Stimulated activated CD8-positive, alpha-beta memory T cell treated with anti-CD3 and anti-CD28 coated beads, Interleukin-12 subunit alpha, Interleukin-12 subunit beta, amount 100 ng/mL, for 4 hours (primary cell): Measurements from ENCODE around the gene RNU4-1.
"Not testable (repeated sequence)": the region's sequence is repeated elsewhere in the genome, so short reads cannot be mapped to it uniquely, and the experiment has no call there.

Experiments
- DNase-seq: peaks from one replicate; pipeline ENCODE4 v3.0.0-alpha.2; 2020; ENCODE audit warnings: low read depth

Gene RNU4-1

DNA sequence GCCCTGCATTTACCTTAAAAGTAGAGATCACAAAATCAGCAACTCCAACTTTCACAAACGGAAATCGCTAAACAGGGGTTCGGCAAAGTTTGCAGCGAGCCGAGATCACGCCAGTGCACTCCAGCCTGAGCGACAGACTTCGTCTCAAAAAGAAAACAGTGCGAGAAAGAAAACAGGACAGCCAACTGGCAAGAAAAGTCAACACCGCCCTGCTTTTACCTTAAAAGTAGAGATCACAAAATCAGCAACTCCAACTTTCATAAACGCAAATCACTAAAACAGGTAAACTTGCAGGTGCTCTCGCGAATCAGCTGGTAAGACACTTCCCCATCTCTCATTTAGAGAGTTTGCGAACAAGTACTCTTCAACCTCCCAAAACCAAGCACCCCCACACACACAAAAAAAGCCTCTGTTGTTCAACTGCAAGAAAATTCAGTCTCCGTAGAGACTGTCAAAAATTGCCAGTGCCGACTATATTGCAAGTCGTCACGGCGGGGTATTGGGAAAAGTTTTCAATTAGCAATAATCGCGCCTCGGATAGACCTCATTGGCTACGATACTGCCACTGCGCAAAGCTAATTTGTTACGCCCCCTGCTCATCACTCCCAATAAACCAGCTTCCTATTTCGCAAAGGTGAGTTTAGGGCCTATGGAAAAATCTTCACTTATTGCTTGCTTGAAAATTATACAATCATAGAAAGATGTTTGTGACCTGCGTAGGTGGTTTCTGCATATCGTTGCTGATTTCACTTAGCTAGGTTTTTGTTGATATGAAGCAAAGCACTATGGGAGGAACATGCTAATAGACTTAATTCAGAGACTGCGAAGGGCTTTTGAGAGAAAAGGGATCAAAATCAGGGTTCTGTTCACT, at the start of gene RNU4-1:
TSS of gene RNU4-1 (minus strand) at position 577 of the 871 bp plus-strand sequence.
- peak; percentile 45 for DNase-seq

DNA sequence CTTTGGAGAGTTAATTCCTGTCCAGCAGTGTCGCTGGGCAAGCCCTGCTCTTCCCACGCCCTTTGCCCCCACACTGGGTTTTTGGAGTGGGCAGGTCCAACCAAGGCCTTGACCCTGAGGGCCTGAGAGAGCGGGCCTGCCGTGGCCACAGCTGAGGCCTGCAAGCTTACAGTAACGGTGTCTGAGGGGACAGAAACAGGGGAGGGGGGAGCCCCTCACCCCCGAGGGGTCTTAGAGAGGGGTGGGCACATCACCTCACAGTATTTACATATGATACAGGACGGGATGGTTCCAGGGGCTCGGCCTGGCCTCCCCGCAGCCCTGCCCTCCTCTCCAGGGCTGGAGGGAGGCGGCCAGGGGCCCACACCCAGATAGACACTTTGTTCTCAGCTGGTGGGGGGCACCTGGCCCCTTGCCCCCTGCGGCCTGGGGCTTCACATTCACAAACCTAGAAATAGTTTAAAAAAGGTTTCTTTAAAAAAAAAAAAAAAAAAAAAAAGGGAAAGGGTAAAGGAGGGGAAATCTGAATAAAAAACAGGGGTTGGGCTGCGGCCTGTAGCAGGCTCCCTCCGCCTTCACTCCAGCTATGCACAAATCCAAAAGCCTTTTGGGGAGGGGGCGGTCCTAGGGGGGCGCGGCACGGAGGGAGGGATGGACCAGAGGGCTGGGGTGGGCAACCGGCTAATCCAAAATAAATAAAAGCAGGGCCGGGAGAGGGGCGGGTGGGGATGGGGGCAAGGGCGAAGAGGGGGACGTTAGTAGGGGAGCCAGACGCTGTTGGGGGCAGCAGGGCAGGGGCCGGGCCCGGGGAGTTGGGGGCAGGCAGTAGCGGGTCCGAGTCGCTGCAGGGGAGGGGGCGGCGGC, 49.4 kb upstream of the RNU4-1 start:
- DNase-seq = no peak

- no peak for DNase-seq
Observed at GRCh38 chr12:120339256-120339655, 46.2 kb upstream of the RNU4-1 start.

- DNase-seq = no peak
Observed at GRCh38 chr12:120337730-120338129, 44.7 kb upstream of the RNU4-1 start.

- DNase-seq = not testable (repeated sequence)
Observed at GRCh38 chr12:120336392-120336791, 43.4 kb upstream of the RNU4-1 start.

GRCh38 chr12:120335447-120335846, 42.4 kb upstream of the RNU4-1 start:
- not testable (repeated sequence) for DNase-seq

DNA sequence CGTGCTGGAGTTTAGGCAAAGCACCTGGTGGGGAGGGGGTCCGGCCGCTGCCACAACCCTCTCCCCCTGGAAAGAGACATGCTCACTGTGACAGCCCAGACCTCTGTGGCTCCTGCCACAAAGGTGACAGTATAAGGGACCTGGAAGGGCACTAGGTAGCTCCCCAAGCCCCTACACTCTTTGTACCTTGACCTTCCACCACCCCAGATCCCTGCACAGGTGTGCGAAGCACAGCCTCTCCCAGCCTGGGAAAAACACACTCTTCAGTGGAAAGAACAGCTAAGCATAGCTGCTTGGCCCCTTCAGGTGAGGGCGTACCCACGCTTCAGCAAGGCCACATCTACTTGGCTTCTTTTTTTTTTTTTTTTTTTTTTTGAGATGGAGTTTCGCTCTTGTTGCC, 39.5 kb upstream of the RNU4-1 start:
- no peak for DNase-seq

DNA sequence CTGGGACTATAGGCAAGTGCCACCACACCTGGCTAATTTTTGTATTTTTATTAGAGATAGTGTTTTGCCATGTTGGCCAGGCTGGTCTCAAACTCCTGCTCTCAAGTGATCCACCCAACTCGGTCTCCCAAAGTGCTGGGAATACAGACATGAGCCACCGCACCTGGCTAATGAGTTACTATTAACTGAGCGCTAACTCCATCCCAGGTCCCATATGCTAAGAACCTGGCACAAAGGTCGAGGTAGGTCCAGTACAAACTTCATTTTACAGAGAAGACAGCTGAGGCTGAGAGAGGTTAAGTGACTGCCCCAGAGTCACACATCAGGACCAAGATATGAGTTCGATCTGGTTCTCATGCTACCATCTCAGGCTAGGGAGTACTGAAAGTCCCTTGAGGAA, 39.0 kb upstream of the RNU4-1 start:
- DNase-seq = no peak

GRCh38 chr12:120331390-120331789, 38.4 kb upstream of the RNU4-1 start:
- DNase-seq = no peak

GRCh38 chr12:120328228-120328627, 35.2 kb upstream of the RNU4-1 start:
- DNase-seq = no peak

DNA sequence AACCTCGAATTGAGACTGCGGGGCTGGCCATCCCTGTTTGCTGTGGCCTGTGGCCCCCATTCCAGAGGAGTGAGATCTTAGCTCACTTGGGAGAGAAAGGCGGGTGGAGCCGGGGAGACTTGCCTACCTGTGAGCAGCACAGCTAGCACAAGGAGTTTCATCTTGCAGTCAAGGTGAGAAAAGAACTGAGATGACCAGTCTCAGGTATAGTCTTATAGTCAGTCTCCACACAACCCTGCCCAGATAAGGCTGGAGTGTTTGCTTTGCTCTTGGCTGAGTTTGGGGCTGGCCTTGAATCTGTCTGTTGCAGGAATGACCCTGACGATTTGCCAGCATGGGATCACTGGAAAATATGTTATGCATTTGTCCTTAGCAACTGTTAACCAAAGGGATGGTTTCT, 34.6 kb upstream of the RNU4-1 start, which contains the start of gene PLA2G1B:
TSS of gene PLA2G1B (minus strand) at position 187 of the 400 bp plus-strand sequence. CDS start at position 161, 26 bp downstream.
- DNase-seq = no peak

GRCh38 chr12:120324841-120325417, 31.9 kb upstream of the RNU4-1 start:
- no peak for DNase-seq

DNA sequence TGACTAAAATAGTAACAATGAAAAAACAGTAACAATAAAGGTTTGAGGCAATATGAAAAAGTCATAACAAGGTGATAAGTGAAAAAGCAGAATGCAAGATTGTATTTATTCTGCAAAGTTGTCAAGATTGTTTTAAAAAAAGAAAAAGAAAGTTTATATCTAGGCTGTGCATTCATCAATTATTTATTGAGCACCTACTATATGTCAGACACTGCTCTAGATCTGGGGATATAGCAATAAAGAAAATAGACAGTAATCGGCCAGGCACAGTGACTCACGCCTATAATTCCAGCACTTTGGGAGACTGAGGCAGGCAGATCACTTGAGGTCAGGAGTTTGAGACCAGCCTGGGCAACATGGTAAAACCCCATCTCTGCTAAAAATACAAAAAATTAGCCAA, 30.7 kb upstream of the RNU4-1 start:
- DNase-seq = no peak

DNA sequence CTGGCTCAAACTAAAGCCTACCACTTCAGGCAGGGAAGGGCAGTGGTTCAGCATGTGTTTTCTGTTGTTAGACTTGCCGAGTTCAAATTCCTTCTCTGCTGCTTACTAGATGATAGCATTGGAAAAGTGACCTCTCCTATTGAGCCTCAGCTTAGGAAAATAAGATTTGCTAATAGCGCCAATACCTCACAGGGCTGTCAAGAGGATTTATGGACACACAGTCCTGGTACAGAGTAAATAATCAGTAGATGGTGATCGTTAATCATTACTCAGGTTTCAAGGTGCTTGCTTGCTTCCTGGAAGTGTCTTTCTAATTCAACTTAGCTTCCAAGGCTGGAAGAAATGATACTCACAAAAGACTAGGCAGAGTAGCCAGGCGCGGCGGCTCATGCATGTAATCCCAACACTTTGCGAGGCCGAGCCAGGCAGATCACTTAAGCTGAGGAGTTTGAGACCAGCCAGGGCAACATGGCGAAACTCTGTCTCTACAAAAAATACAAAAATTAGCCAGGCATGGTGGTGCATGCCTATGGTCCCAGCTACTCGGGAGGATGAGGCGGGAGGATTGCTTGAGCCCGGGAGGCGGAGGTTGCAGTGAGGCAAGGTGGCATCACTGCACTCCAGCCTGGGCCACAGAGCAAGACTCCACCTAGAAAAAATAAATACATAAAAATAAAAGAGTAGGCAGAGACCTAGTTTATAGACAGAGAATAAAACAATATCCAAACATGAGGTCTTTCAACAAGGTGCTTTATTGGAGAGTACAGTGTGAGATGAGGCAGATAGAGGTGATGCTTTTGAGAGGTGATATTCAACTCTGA, 28.6 kb upstream of the RNU4-1 start:
- DNase-seq = no peak

DNA sequence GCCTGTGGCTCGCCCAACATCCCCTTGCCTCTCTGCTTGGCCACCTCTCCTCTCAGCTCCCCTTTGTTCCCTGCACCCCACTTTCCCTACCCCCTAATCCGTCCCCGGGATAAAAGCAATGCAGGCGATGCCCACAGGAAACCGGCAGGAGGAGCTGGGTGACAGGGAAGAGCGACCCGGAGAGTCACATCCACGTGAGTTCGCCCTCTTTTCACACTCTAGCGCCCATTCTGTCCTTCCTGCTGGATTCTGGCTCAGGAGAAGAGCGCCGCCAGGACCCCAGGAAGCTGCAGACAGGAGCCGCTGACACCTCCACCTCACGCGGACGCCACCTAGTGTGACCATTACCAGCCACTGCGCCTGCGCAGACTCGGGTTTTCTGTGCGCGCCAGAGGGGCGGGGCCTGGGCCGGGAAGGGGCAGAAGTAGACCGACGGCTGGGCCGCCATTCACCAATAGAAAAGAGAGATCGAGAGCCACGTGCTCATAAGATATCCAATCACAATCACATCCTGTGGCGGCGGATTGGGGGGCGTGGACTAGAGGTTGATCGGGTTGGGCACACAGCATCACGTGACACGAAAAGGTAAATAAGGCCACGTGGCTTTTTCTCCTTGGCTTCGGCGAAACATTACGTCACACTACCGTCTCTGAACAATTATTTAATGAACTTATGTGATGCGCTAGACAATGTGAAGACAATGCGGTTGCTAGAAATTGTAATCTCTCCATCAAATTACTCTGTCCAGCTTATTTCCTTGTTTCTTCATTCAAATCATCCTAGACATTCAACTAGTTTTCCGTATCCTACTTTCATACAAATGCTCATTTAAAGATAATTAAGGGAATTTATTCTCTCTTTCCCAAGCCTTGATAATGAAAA, 24.4 kb upstream of the RNU4-1 start:
- peak; percentile 100 for DNase-seq

DNA sequence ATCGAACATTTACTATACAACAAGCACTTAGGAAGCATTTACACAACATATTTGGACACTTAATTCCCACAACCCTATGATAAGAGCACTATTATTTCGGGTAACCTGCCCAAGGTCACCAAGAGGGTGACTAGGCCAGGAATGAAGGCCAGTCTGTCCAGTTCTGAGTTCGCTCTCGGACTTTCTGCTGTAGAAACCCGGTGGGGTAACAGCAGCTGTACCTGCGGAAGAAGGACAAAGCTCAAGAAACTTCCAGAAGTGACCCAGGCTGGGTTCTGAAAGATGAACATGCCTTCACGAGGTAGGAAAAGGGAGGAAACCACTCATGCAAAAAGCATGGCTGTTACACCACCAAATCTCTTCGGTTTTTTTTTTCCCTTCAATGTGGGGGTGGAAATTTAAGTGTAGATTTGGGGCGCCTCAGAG, 23.8 kb upstream of the RNU4-1 start:
- no peak for DNase-seq

DNA sequence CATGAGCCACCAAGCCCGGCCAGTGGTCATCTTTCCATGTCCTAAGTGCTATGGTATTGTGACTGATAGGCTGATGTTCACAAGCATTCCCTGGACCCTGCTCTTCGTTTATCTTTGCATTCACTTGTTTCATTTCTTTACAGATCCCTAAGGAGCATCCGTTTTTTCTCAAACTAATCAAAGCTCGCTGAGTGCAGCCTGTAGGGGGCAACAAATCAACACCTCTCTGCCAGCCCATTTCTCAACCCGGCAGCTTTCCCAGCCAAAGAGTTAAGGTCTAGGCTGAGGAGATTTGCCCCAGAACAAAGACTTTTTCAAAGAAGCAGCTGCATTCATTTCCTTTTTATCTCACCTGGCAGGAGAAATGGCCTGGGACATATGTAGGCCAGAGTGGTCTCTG, 21.2 kb upstream of the RNU4-1 start:
- DNase-seq = no peak

- peak; percentile 72 for DNase-seq
Observed at GRCh38 chr12:120301962-120302815, 9.2 kb upstream of the RNU4-1 start, which contains the start of gene SIRT4. Gene SIRT4, plus strand, starts transcription at chr12:120302321. Its CDS starts 1,241 bp downstream, at chr12:120303562.

DNA sequence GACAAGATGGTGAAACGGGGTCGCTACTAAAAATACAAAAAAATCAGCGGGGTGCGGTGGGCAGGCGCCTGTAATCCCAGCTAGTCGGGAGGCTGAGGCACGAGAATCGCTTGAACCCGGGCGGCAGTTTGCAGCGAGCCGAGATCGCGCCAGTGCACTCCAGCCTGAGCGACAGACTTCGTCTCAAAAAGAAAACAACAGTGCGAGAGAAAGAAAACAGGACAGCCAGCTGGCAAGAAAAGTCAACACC, 701 bp downstream of the RNU4-1 start:
- DNase-seq = peak; percentile 5
